Measurements from ENCODE around the gene PCK1. TPM values are rescaled to one million over a fixed set of nuclear protein-coding genes. Genes with fewer than 3 reads are reported as not detected.

Gene PCK1
- total RNA-seq, 2 experiments from 2014 or later: not detected

Other genes with a start within 250 kb of the PCK1 start
- gene SPO11, start 231.3 kb upstream of the PCK1 start, total RNA-seq: not detected
- 10 to 100 TPM; 37.5 to 37.9 TPM for gene RAE1, start 209.9 kb upstream of the PCK1 start, total RNA-seq
- 10 to 100 TPM; 97.3 to 98.8 TPM for gene RBM38, start 169.7 kb upstream of the PCK1 start, total RNA-seq
- not detected for gene CTCFL, start 36.0 kb upstream of the PCK1 start, total RNA-seq
- 10 to 100 TPM; 28.3 to 31.4 TPM for gene ZBP1, start 59.3 kb downstream of the PCK1 start, total RNA-seq
- gene PMEPA1, start 148.9 kb downstream of the PCK1 start, total RNA-seq: 1 to 10 TPM in 1 of 2 experiments, under 1 TPM in 1; 0.72 to 1.1 TPM